ENCODE results near the gene MIEN1. TPM values are rescaled to one million over a fixed set of nuclear protein-coding genes. Genes with fewer than 3 reads are reported as not detected.
A peak's percentile ranks its signal among the peaks of the same experiment; 100 is the strongest.

The MIEN1 gene
- total RNA-seq, 1 experiment from 2014 or later: 50.8 TPM

DNA sequence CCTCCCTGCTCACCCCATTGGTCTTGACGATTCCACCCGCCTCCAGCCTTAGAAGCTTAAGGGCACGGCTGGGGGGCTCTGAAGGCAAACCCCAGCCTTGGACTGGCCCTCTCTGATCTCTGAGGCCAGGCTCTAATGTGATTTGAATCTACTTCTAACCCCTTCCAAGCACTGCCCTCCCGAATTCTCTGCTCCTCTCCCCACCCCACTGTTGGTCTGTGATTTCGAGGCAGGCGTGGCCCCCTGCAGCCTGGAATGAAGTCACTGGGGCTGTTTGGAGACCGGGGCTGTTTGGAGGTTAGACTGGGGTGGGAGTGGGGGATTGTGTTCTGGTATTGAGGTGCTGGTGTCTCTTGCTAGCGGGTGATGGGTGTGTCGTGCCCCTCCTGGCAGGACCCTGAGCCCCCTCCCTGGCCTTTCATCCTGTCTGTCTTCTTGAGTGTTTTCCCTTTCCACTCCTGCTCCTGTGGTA is 9.6 kb upstream of the MIEN1 start:
- H2AK5ac ChIP-seq (ENCODE audit: insufficient read length, low read length): no peak overlapping the region
- H3K27ac ChIP-seq (ENCODE audit: insufficient read length, low read depth, low read length): peak overlapping the region; percentile 77
- peak overlapping the region; percentile 40 for H4K91ac ChIP-seq (ENCODE audit: insufficient read length, low read depth, low read length)
- WGBS (ENCODE audit: extremely low coverage, insufficient read length, low lambda C conversion rate): no CpG with 5 or more reads among the region's 9 CpGs
- H2BK120ac ChIP-seq (ENCODE audit: low read depth, low read length, poor library complexity, severe bottlenecking): no peak overlapping the region
- H2BK12ac ChIP-seq (ENCODE audit: insufficient read length, low read depth, low read length): peak overlapping the region; percentile 7
- no peak overlapping the region for H4K8ac ChIP-seq (replicated peaks; ENCODE audit: insufficient read length, low read depth, low read length)
- no peak overlapping the region for H2AFZ ChIP-seq (ENCODE audit: low read length)
- peaks cover 3% of the 10 kb centered on the region; the same call in 1 of the 2 replicates for H3K27me3 Mint-ChIP-seq (ENCODE audit: low read depth)
- no peaks in the 10 kb centered on the region for H3K9me3 Mint-ChIP-seq
- H3K36me3 Mint-ChIP-seq (ENCODE audit: insufficient read depth in 1 of 3, low read depth in 3 of 3): peaks cover 8 to 31% (median 24%) of the 10 kb centered on the region in 3 experiments; a peak in 6 of 7 replicates
- TF ChIP-seq, protein P1, sequence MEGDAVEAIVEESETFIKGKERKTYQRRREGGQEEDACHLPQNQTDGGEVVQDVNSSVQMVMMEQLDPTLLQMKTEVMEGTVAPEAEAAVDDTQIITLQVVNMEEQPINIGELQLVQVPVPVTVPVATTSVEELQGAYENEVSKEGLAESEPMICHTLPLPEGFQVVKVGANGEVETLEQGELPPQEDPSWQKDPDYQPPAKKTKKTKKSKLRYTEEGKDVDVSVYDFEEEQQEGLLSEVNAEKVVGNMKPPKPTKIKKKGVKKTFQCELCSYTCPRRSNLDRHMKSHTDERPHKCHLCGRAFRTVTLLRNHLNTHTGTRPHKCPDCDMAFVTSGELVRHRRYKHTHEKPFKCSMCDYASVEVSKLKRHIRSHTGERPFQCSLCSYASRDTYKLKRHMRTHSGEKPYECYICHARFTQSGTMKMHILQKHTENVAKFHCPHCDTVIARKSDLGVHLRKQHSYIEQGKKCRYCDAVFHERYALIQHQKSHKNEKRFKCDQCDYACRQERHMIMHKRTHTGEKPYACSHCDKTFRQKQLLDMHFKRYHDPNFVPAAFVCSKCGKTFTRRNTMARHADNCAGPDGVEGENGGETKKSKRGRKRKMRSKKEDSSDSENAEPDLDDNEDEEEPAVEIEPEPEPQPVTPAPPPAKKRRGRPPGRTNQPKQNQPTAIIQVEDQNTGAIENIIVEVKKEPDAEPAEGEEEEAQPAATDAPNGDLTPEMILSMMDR (conservative IDR thresholded peaks at IDR 0.05): no peak
- peak overlapping the region; percentile 23 for H4K5ac ChIP-seq (ENCODE audit: insufficient read length, low read depth, low read length)
- peaks cover 31 to 38% of the 10 kb centered on the region in 2 experiments for H3K4me1 Mint-ChIP-seq
- no peaks in the 10 kb centered on the region for H4K20me1 ChIP-seq (ENCODE audit: control insufficient read depth, insufficient read depth, insufficient read length)
- peak overlapping the region; percentile 27 for H3K18ac ChIP-seq (ENCODE audit: insufficient read length, low read depth, low read length)
- H2BK15ac ChIP-seq (ENCODE audit: low read depth, low read length): no peak overlapping the region
- no peaks in the 10 kb centered on the region for H3K27me3 ChIP-seq (ENCODE audit: insufficient read depth, low read length)
- H3K4me1 ChIP-seq (ENCODE audit: insufficient read depth, low read length): peaks cover 3% of the 10 kb centered on the region; the same call in 1 of the 2 replicates
- H3K56ac ChIP-seq (ENCODE audit: insufficient read length, low read depth, low read length): no peak overlapping the region
- peak overlapping the region; percentile 91 to 99 (median 98) for H3K27ac Mint-ChIP-seq
- peak overlapping the region; percentile 18 for H3K4ac ChIP-seq (ENCODE audit: low read depth, low read length)
- H2BK20ac ChIP-seq (ENCODE audit: low read depth, low read length, poor library complexity, severe bottlenecking): no peak overlapping the region
- H3T11ph ChIP-seq (ENCODE audit: low read length): no peak overlapping the region
- peak overlapping the region; percentile 17 for H3K9ac ChIP-seq (ENCODE audit: extremely low read depth, insufficient read length, low read length)
- peaks cover 27% of the 10 kb centered on the region for H3K23me2 ChIP-seq (ENCODE audit: insufficient read length, low read depth, low read length, poor library complexity, severe bottlenecking)
- H3K23ac ChIP-seq (ENCODE audit: insufficient read length, low read depth, low read length): no peak overlapping the region
- H3K14ac ChIP-seq (ENCODE audit: insufficient read depth, low read length): peak overlapping the region; percentile 59
- peaks cover 2% of the 10 kb centered on the region; the same call in 1 of the 2 replicates for H3K79me2 ChIP-seq (ENCODE audit: insufficient read depth, low read length)
- no peaks in the 10 kb centered on the region for H3K9me3 ChIP-seq (ENCODE audit: control insufficient read depth, low read depth, low read length)
- DNase-seq: peak; percentile 69
- H2BK5ac ChIP-seq (ENCODE audit: insufficient read length, low read length): no peak overlapping the region
- H3K4me3 Mint-ChIP-seq: peak overlapping the region; percentile 85 to 87
- no peaks in the 10 kb centered on the region for H3K79me1 ChIP-seq (ENCODE audit: insufficient read depth, low read depth, low read length, poor library complexity, severe bottlenecking)
- peak overlapping the region; percentile 73 for H3K4me2 ChIP-seq (ENCODE audit: insufficient read depth, insufficient read length, low read length)

Data from H9 (cell line).